H9 (cell line): ENCODE results near the gene POC5. TPM values are rescaled to one million over a fixed set of nuclear protein-coding genes. Genes with fewer than 3 reads are reported as not detected.

Experiments used
- DNase-seq: peaks from one replicate; pipeline ENCODE4 v3.0.0-alpha.2; 2017
- H2AFZ ChIP-seq: one replicate; pipeline ENCODE4 v1.6.1; 2013; ENCODE audit warnings: mild to moderate bottlenecking, low read length, control low read depth, moderate library complexity
- H2AK5ac ChIP-seq: 2 replicates; pipeline ENCODE4 v1.6.1; 2013; ENCODE audit warnings: low read length, control low read depth, mixed read lengths; ENCODE audit not compliant: insufficient read length
- H2BK120ac ChIP-seq: one replicate; pipeline ENCODE4 v1.6.1; 2013; ENCODE audit warnings: low read depth, mild to moderate bottlenecking, low read length, control low read depth, inconsistent platforms; ENCODE audit not compliant: poor library complexity, severe bottlenecking
- H2BK12ac ChIP-seq: 2 replicates; pipeline ENCODE4 v1.6.1; 2013; ENCODE audit warnings: low read length, control low read depth, mixed read lengths, low read depth; ENCODE audit not compliant: insufficient read length
- H2BK15ac ChIP-seq: 2 replicates; pipeline ENCODE4 v1.6.1; 2013; ENCODE audit warnings: low read depth, low read length, control low read depth
- H2BK20ac ChIP-seq: one replicate; pipeline ENCODE4 v1.6.1; 2013; ENCODE audit warnings: low read depth, mild to moderate bottlenecking, low read length, control low read depth, inconsistent platforms; ENCODE audit not compliant: poor library complexity, severe bottlenecking
- H2BK5ac ChIP-seq: 2 replicates; pipeline ENCODE4 v1.6.1; 2013; ENCODE audit warnings: low read length, control low read depth, mixed read lengths; ENCODE audit not compliant: insufficient read length
- H3K14ac ChIP-seq: 2 replicates; pipeline ENCODE4 v1.6.1; 2013; ENCODE audit warnings: low read length, control low read depth; ENCODE audit not compliant: insufficient read depth
- H3K18ac ChIP-seq: 2 replicates; pipeline ENCODE4 v1.6.1; 2013; ENCODE audit warnings: low read depth, mild to moderate bottlenecking, mixed read lengths, low read length, control low read depth; ENCODE audit not compliant: insufficient read length
- H3K23ac ChIP-seq: 2 replicates; pipeline ENCODE4 v1.6.1; 2013; ENCODE audit warnings: low read length, control low read depth, mixed read lengths, low read depth; ENCODE audit not compliant: insufficient read length
- H3K23me2 ChIP-seq: 2 replicates; pipeline ENCODE4 v1.6.1; 2013; ENCODE audit warnings: low read depth, mild to moderate bottlenecking, mixed read lengths, low read length, control low read depth; ENCODE audit not compliant: insufficient read length, poor library complexity, severe bottlenecking
- H3K27ac ChIP-seq: 2 replicates; pipeline ENCODE4 v1.5.1; 2013; ENCODE audit warnings: low read length, control low read depth, mixed read lengths, low read depth; ENCODE audit not compliant: insufficient read length
- H3K27me3 ChIP-seq: 2 replicates; pipeline ENCODE4 v1.6.1; 2013; ENCODE audit warnings: low read length, control low read depth, inconsistent platforms; ENCODE audit not compliant: insufficient read depth
- H3K4ac ChIP-seq: 2 replicates; pipeline ENCODE4 v1.6.1; 2013; ENCODE audit warnings: low read depth, mild to moderate bottlenecking, control low read depth, inconsistent platforms, low read length, moderate library complexity
- H3K4me1 ChIP-seq: 2 replicates; pipeline ENCODE4 v1.6.1; 2013; ENCODE audit warnings: low read length, control low read depth, inconsistent platforms; ENCODE audit not compliant: insufficient read depth
- H3K4me2 ChIP-seq: 2 replicates; pipeline ENCODE4 v1.6.1; 2013; ENCODE audit warnings: low read length, control low read depth, mixed read lengths; ENCODE audit not compliant: insufficient read length, insufficient read depth
- H3K56ac ChIP-seq: 2 replicates; pipeline ENCODE4 v1.6.1; 2013; ENCODE audit warnings: low read depth, mild to moderate bottlenecking, mixed read lengths, low read length, control low read depth; ENCODE audit not compliant: insufficient read length
- H3K79me1 ChIP-seq: 2 replicates; pipeline ENCODE4 v1.6.1; 2013; ENCODE audit warnings: low read depth, mild to moderate bottlenecking, moderate library complexity, low read length, control low read depth, inconsistent platforms; ENCODE audit not compliant: insufficient read depth, poor library complexity, severe bottlenecking
- H3K79me2 ChIP-seq: 2 replicates; pipeline ENCODE4 v1.6.1; 2013; ENCODE audit warnings: low read length, control low read depth, inconsistent platforms; ENCODE audit not compliant: insufficient read depth
- H3K9ac ChIP-seq: 2 replicates; pipeline ENCODE4 v1.6.1; 2013; ENCODE audit warnings: low read length, control low read depth, mixed read lengths; ENCODE audit not compliant: insufficient read length; ENCODE audit errors: extremely low read depth
- H3K9me3 ChIP-seq: one replicate; pipeline ENCODE4 v1.6.1; 2013; ENCODE audit warnings: low read depth, low read length, inconsistent platforms; ENCODE audit not compliant: control insufficient read depth
- H3T11ph ChIP-seq: one replicate; pipeline ENCODE4 v1.6.1; 2013; ENCODE audit warnings: mild to moderate bottlenecking, low read length, control low read depth, inconsistent platforms
- H4K20me1 ChIP-seq: one replicate; pipeline ENCODE4 v1.6.1; 2013; ENCODE audit not compliant: control insufficient read depth, insufficient read length, insufficient read depth
- H4K5ac ChIP-seq: 2 replicates; pipeline ENCODE4 v1.6.1; 2013; ENCODE audit warnings: low read depth, mild to moderate bottlenecking, mixed read lengths, low read length, control low read depth; ENCODE audit not compliant: insufficient read length
- H4K8ac ChIP-seq: replicated peaks from 2 replicates; pipeline ENCODE4 v1.6.1; 2013; ENCODE audit warnings: low read length, control low read depth, mixed read lengths, low read depth; ENCODE audit not compliant: insufficient read length
- H4K91ac ChIP-seq: 2 replicates; pipeline ENCODE4 v1.6.1; 2013; ENCODE audit warnings: low read depth, mild to moderate bottlenecking, moderate library complexity, mixed read lengths, low read length, control low read depth; ENCODE audit not compliant: insufficient read length
- H3K27ac Mint-ChIP-seq, 3 experiments: 2 replicates in 2 of 3; 3 replicates in 1 of 3; pipeline ENCODE4 v1.8.0; 2020 to 2021; ENCODE audit warnings: mixed read lengths in 3 of 3, mild to moderate bottlenecking in 1 of 3, moderate library complexity in 1 of 3
- H3K27me3 Mint-ChIP-seq: 2 replicates; pipeline ENCODE4 v1.8.0; 2021; ENCODE audit warnings: low read depth, mild to moderate bottlenecking, moderate library complexity, mixed read lengths
- H3K36me3 Mint-ChIP-seq, 3 experiments: 2 replicates in 2 of 3; 3 replicates in 1 of 3; pipeline ENCODE4 v1.8.0; 2020 to 2021; ENCODE audit warnings: low read depth in 3 of 3, mixed read lengths in 3 of 3; ENCODE audit not compliant: insufficient read depth in 1 of 3
- H3K4me1 Mint-ChIP-seq, 2 experiments: 2 replicates each; pipeline ENCODE4 v1.8.0; 2020; ENCODE audit warnings: mixed read lengths in 2 of 2
- H3K4me3 Mint-ChIP-seq, 2 experiments: 2 replicates in 1 of 2; 3 replicates in 1 of 2; pipeline ENCODE4 v1.8.0; 2020 to 2021; ENCODE audit warnings: mild to moderate bottlenecking in 2 of 2, mixed read lengths in 2 of 2, moderate library complexity in 1 of 2
- H3K9me3 Mint-ChIP-seq, 2 experiments: 2 replicates in 1 of 2; 3 replicates in 1 of 2; pipeline ENCODE4 v1.8.0; 2020; ENCODE audit warnings: mild to moderate bottlenecking in 2 of 2, mixed read lengths in 2 of 2, moderate library complexity in 1 of 2
- CTCF ChIP-seq: fragments of 200-600 bp; sonication (generic); conservative IDR thresholded peaks from 3 replicates; pipeline ENCODE4 v1.8.0; 2021; ENCODE audit warnings: antibody characterized with exemption, mild to moderate bottlenecking
- total RNA-seq: library from RNA; stranded (reverse); gene quantifications from 2 replicates; pipeline ENCODE4 v1.2.1, GENCODE V29; 2021

Gene POC5
- total RNA-seq, 1 experiment from 2014 or later = 12.2 TPM

GRCh38 chr5:75626959-75627358, 90.3 kb downstream of the POC5 start:
- Histone ChIP-seq H2BK15ac (no peak overlapping the region), H2BK20ac (no peak overlapping the region), H3K14ac (no peak overlapping the region), H3K4me1 (no peaks in the 10 kb centered on the region), H2AFZ (no peak overlapping the region), H4K20me1 (no peaks in the 10 kb centered on the region), H3K9ac (no peak overlapping the region), H3K79me2 (no peaks in the 10 kb centered on the region), H2AK5ac (no peak overlapping the region), H2BK12ac (no peak overlapping the region), H3K79me1 (no peaks in the 10 kb centered on the region), H3K9me3 (no peaks in the 10 kb centered on the region), H2BK5ac (no peak overlapping the region), H3K23ac (no peak overlapping the region), H3K18ac (no peak overlapping the region), H3K27ac (no peak overlapping the region), H3K56ac (no peak overlapping the region), H2BK120ac (no peak overlapping the region), H3K4me2 (no peak overlapping the region), H4K8ac (no peak overlapping the region), H3T11ph (no peak overlapping the region), H3K4ac (no peak overlapping the region), H3K23me2 (no peaks in the 10 kb centered on the region), H4K5ac (no peak overlapping the region), H3K27me3 (no peaks in the 10 kb centered on the region), H4K91ac (no peak overlapping the region)
- Mint-ChIP-seq H3K36me3 (no peaks in the 10 kb centered on the region), H3K9me3 (no peaks in the 10 kb centered on the region), H3K27ac (no peak overlapping the region), H3K4me3 (no peak overlapping the region), H3K27me3 (no peaks in the 10 kb centered on the region), H3K4me1 (no peaks in the 10 kb centered on the region)
- TF ChIP-seq CTCF = no peak
- DNase-seq = no peak

Other genes with a start within 250 kb of the POC5 start
- gene CERT1, start 205.8 kb downstream of the POC5 start, total RNA-seq = 48.1 and 50.2 TPM in 2 replicates
- 7.6 and 9.9 TPM in 2 replicates for gene POLK, start 205.5 kb downstream of the POC5 start, total RNA-seq
- 0.33 and 0.44 TPM in 2 replicates for gene ANKDD1B, start 106.0 kb downstream of the POC5 start, total RNA-seq